CD4-positive, alpha-beta memory T cell (primary cell): ENCODE data around the gene KCNA10. TPM values are rescaled to one million over a fixed set of nuclear protein-coding genes. Genes with fewer than 3 reads are reported as not detected.

Experiments used
- CTCF ChIA-PET: fragments of 350-600 bp; sonication (Branson Sonifier 250); formaldehyde crosslinking; loops from one replicate; lab custom pipeline; 2021; ENCODE audit warnings: inconsistent platforms; ENCODE audit not compliant: partially characterized antibody; lab: Charles Lee
- POLR2A ChIA-PET: fragments of 350-600 bp; sonication (Branson Sonifier 250); formaldehyde crosslinking; loops from one replicate; lab custom pipeline; 2021; ENCODE audit not compliant: partially characterized antibody; lab: Charles Lee
- DNase-seq, 5 donors: peaks; one replicate each; pipeline versions ENCODE4 v3.0.0 to v3.0.0-alpha.2; 2020 to 2022; ENCODE audit warnings: mixed read lengths in 1 of 5
- H3K27ac ChIP-seq: one replicate; pipeline ENCODE4 v1.7.0; 2013; ENCODE audit warnings: low read depth, low read length
- H3K27me3 ChIP-seq: 2 replicates; pipeline ENCODE4 v1.7.0; 2013; ENCODE audit warnings: mild to moderate bottlenecking, low read length, moderate library complexity; ENCODE audit not compliant: insufficient read depth
- H3K36me3 ChIP-seq: 2 replicates; pipeline ENCODE4 v1.7.0; 2013; ENCODE audit warnings: mild to moderate bottlenecking, low read length, moderate library complexity; ENCODE audit not compliant: insufficient read depth
- H3K4me1 ChIP-seq: 2 replicates; pipeline ENCODE4 v1.7.0; 2013; ENCODE audit warnings: mild to moderate bottlenecking, low read length, moderate library complexity; ENCODE audit not compliant: insufficient read depth
- H3K4me3 ChIP-seq, 2 donors: one replicate each; pipeline ENCODE4 v1.7.0; 2013; ENCODE audit warnings: low read length in 2 of 2, mild to moderate bottlenecking in 1 of 2
- H3K9me3 ChIP-seq, 2 donors: one replicate each; pipeline ENCODE4 v1.7.0; 2013; ENCODE audit warnings: low read length in 2 of 2, control low read depth in 1 of 2; ENCODE audit not compliant: control insufficient read depth in 1 of 2
- H3K27ac Mint-ChIP-seq, 7 donors: one replicate each; pipeline ENCODE4 v1.8.0; 2020 to 2021; ENCODE audit warnings: mixed read lengths in 7 of 7, mild to moderate bottlenecking in 6 of 7, inconsistent platforms in 3 of 7, moderate library complexity in 3 of 7
- H3K27me3 Mint-ChIP-seq, 2 donors: one replicate each; pipeline ENCODE4 v1.8.0; 2020 to 2021; ENCODE audit warnings: mixed read lengths in 2 of 2
- H3K36me3 Mint-ChIP-seq, 2 donors: one replicate each; pipeline ENCODE4 v1.8.0; 2020 to 2021; ENCODE audit warnings: mixed read lengths in 2 of 2, inconsistent platforms in 1 of 2, mild to moderate bottlenecking in 1 of 2
- H3K4me1 Mint-ChIP-seq, 4 donors: one replicate each; pipeline ENCODE4 v1.8.0; 2020 to 2021; ENCODE audit warnings: mixed read lengths in 4 of 4, mild to moderate bottlenecking in 1 of 4
- H3K4me3 Mint-ChIP-seq, 8 donors: one replicate each; pipeline ENCODE4 v1.8.0; 2020 to 2021; ENCODE audit warnings: mixed read lengths in 8 of 8, mild to moderate bottlenecking in 7 of 8, moderate library complexity in 6 of 8, inconsistent platforms in 3 of 8
- H3K9me3 Mint-ChIP-seq, 8 donors: one replicate each; pipeline ENCODE4 v1.8.0; 2020 to 2021; ENCODE audit warnings: mixed read lengths in 8 of 8, mild to moderate bottlenecking in 5 of 8, inconsistent platforms in 3 of 8, moderate library complexity in 1 of 8
- intact Hi-C: fragments of 100-400 bp; cut with micrococcal nuclease; formaldehyde crosslinking; loops from one replicate; pipeline ENCODE4 v1.15.1; 2023
- polyA plus RNA-seq, 2 donors: library from polyadenylated mRNA; unstranded; fragments of 300-500 nt; fragmentation: Illumina TruSeq; gene quantifications; one replicate each; pipeline ENCODE4 v1.2.3, GENCODE V29; 2021
- total RNA-seq, 2 experiments: library from RNA; stranded (reverse); gene quantifications; one replicate each; pipeline ENCODE4 v1.2.3, GENCODE V29; 2021

KCNA10 gene
- total and polyA plus RNA-seq, 4 experiments from 2014 or later = not detected

DNA sequence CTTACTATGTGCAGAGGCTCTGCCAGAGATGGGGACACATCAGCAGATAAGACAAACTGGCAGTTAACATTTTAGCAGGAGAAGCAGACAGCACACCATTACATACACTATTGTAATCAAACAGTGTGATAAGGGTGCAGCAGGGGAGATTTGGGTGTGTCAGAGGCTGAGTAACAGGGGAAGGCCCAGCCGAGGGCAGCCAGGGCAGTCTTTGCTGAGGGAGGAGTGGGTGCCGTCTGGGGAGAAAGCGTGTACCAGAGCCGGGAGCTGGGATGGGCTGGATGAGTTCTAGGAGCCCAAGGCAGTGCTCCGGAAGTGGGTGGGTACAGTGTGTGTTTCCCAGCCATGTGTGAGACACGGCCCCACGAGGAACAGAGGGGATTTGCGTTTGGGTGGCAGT, 31.2 kb downstream of the KCNA10 start:
- ChIA-PET POLR2A (no interaction called here), CTCF (interaction anchor here (3.7 kb wide), 1 partner anchor 8 kb away, joined by 17 read pairs; no protein-coding TSS in a partner anchor)
- Histone ChIP-seq H3K27ac (no peak overlapping the region), H3K27me3 (no peaks in the 10 kb centered on the region), H3K9me3 (no peaks in the 10 kb centered on the region), H3K4me3 (no peak overlapping the region), H3K4me1 (no peaks in the 10 kb centered on the region), H3K36me3 (no peaks in the 10 kb centered on the region)
- Mint-ChIP-seq H3K27ac (no peak overlapping the region), H3K4me3 (no peak overlapping the region), H3K27me3 (peaks cover 15 to 18% of the 10 kb centered on the region in 2 donors), H3K36me3 (no peaks in the 10 kb centered on the region), H3K9me3 (no peaks in the 10 kb centered on the region), H3K4me1 (peaks cover 0 to 7% (median 3%) of the 10 kb centered on the region in 4 donors)
- DNase-seq = no peak
- intact Hi-C loops = no loop called here

DNA sequence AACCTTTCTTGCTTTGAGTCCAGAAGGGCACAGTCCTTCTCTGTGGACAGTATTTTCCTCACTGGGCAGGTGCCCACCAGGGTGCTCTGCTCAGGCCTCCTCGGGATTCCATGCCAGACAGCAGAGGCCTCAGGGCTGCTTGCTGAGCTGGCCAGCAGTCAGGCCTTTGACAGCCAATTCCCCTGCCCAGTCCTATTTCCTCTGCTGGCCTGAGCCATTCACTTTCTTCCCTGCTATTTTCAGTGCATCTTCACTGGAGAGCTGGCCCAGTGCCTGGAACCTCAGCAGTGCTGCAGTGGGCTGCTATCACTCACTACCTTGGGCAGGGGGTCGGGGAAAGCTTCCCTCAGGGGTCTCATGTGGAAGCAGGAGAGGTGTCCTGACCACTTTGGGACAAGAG, 33.2 kb downstream of the KCNA10 start:
- H3K27me3 ChIP-seq = no peaks in the 10 kb centered on the region
- H3K4me3 ChIP-seq = no peak overlapping the region
- peaks cover 0 to 7% (median 3%) of the 10 kb centered on the region in 4 donors for H3K4me1 Mint-ChIP-seq
- no peak overlapping the region for H3K27ac Mint-ChIP-seq
- no peaks in the 10 kb centered on the region for H3K36me3 ChIP-seq
- H3K9me3 ChIP-seq = no peaks in the 10 kb centered on the region
- no peaks in the 10 kb centered on the region for H3K36me3 Mint-ChIP-seq
- peaks cover 15 to 18% of the 10 kb centered on the region in 2 donors for H3K27me3 Mint-ChIP-seq
- H3K4me3 Mint-ChIP-seq = no peak overlapping the region
- no peak for DNase-seq
- intact Hi-C loops = no loop called here
- H3K27ac ChIP-seq = no peak overlapping the region
- H3K4me1 ChIP-seq = no peaks in the 10 kb centered on the region
- ChIA-PET POLR2A (no interaction called here), CTCF (interaction anchor here (1.0 to 3.7 kb wide), 2 partner anchors 10 to 25 kb away, joined by 3 to 17 read pairs; no protein-coding TSS in a partner anchor)
- H3K9me3 Mint-ChIP-seq = no peaks in the 10 kb centered on the region

DNA sequence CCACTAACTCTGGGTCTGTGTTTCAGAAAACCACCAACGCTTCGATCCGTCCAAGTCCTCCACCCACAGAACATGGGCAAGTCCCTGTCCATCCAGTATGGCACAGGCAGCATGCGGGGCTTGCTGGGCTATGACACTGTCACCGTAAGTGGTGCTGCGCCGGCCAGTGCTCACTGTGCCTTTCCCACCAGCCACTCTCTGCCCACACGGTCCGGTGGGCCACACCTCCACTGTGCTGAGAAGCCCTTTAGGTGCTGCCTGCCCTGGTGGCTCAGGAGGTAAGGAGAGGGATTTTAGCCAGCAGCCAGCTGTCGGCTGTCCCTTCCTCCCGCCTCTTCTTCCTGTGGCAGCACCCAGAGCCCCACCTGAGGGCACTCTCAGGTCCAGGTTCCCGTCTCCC, 34.2 kb downstream of the KCNA10 start:
- POLR2A ChIA-PET = no interaction called here
- no peak overlapping the region for H3K27ac ChIP-seq
- Mint-ChIP-seq H3K27me3 (peaks cover 15 to 21% of the 10 kb centered on the region in 2 donors), H3K36me3 (no peaks in the 10 kb centered on the region), H3K9me3 (no peaks in the 10 kb centered on the region), H3K4me3 (no peak overlapping the region), H3K27ac (no peak overlapping the region), H3K4me1 (peaks cover 0 to 7% (median 3%) of the 10 kb centered on the region in 4 donors)
- H3K4me1 ChIP-seq = no peaks in the 10 kb centered on the region
- no peaks in the 10 kb centered on the region for H3K27me3 ChIP-seq
- DNase-seq = no peak
- intact Hi-C loops = no loop called here
- no peak overlapping the region for H3K4me3 ChIP-seq
- no peaks in the 10 kb centered on the region for H3K9me3 ChIP-seq
- no peaks in the 10 kb centered on the region for H3K36me3 ChIP-seq
- CTCF ChIA-PET = interaction anchor here (3.7 kb wide), 1 partner anchor 11 kb away, joined by 17 read pairs; no protein-coding TSS in a partner anchor

DNA sequence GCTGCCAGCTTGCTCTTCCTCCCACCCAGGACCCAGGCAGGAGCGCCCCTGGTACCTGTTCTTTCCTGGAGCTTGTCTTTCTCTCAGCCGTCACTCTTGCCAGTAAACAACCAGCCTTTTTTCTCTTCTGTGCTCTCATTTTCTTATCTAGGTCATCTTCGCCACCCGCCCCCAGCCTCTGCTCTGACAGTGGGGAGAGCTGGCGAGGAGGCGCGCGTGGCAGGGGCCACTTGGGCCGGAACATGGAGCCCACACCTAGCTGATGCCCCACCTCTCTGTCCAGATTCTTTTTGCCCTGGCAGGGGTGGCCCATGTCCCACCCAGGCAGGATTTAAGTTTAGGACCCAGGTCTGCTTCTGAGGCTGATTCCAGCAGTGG, 35.7 kb downstream of the KCNA10 start:
- intact Hi-C loops = no loop called here
- H3K9me3 Mint-ChIP-seq = no peaks in the 10 kb centered on the region
- Histone ChIP-seq H3K36me3 (no peaks in the 10 kb centered on the region), H3K9me3 (no peaks in the 10 kb centered on the region), H3K4me3 (no peak overlapping the region), H3K4me1 (no peaks in the 10 kb centered on the region), H3K27ac (no peak overlapping the region), H3K27me3 (no peaks in the 10 kb centered on the region)
- H3K4me3 Mint-ChIP-seq = no peak overlapping the region
- ChIA-PET CTCF (interaction anchor here (1.0 kb wide), 1 partner anchor 13 kb away, joined by 4 read pairs; no protein-coding TSS in a partner anchor), POLR2A (no interaction called here)
- no peak for DNase-seq
- H3K27me3 Mint-ChIP-seq = peaks cover 15 to 21% of the 10 kb centered on the region in 2 donors
- H3K4me1 Mint-ChIP-seq = peaks cover 0 to 7% (median 3%) of the 10 kb centered on the region in 4 donors
- H3K36me3 Mint-ChIP-seq = no peaks in the 10 kb centered on the region
- no peak overlapping the region for H3K27ac Mint-ChIP-seq

DNA sequence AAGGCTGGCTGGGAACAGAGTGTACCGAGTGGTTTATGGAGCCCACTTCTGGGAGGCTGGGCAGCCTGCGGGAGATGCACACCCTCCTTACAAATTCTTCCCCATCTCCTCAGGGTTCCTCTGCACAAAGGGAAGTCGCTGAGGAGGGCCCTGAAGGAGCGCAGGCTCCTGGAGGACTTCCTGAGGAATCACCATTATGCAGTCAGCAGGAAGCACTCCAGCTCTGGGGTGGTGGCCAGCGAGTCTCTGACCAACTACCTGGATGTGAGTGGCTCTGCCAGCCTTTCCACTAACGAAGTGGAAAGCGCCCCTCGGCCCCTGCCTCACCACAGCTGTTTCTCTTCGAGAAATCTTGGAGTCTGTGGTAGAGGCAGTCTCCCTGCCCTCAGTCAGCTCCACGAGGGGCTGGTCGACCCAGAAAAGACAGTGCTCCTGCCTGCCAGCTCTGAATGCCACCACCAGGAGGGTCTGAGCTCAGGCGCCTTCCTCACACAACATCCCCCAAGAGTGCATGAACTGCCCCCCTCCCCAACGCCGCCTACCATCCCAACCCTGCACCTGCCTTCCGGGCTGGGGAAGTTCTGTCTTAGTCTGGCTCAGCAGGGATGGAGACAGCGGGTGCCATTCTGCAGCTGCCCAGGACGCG, 36.2 kb downstream of the KCNA10 start:
- Mint-ChIP-seq H3K27ac (no peak overlapping the region), H3K4me3 (no peak overlapping the region), H3K27me3 (peaks cover 15 to 19% of the 10 kb centered on the region in 2 donors), H3K36me3 (no peaks in the 10 kb centered on the region), H3K9me3 (no peaks in the 10 kb centered on the region), H3K4me1 (peaks cover 0 to 7% (median 3%) of the 10 kb centered on the region in 4 donors)
- no peaks in the 10 kb centered on the region for H3K36me3 ChIP-seq
- H3K27ac ChIP-seq = no peak overlapping the region
- no peaks in the 10 kb centered on the region for H3K9me3 ChIP-seq
- DNase-seq = no peak
- ChIA-PET POLR2A (no interaction called here), CTCF (interaction anchor here (1.0 kb wide), 1 partner anchor 13 kb away, joined by 4 read pairs; no protein-coding TSS in a partner anchor)
- intact Hi-C loops = no loop called here
- no peaks in the 10 kb centered on the region for H3K4me1 ChIP-seq
- no peaks in the 10 kb centered on the region for H3K27me3 ChIP-seq
- H3K4me3 ChIP-seq = no peak overlapping the region

DNA sequence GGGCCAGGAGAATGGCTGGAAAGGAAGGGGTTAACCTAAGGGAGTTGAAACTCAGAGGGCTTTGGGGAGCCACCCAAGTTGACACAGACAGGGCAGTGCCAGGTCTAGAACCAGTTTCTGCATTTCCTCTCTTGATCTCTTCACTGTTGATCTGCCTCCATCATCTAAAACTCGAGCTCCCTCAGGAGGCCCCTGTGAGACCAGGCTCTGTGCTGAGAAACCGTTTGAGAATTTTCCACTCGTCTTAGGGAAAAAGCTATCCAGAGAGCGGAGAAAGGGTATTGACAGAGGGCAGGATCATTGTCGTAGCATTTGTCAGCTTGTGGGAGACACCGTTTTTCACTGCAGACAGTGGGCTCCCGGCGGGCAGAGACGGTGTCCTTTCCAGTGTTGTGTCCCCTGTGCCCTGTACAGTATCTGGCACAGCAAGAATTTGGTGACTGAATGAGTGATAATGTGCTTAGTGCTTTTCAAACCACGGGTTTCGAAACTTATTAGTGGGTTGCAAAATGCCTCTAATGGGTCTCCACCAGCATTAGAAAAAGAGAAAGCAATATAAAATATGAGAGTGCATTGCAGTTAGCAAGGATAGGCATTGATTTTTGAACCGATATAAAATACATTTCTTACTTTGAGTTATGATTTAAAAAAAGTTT, 36.9 kb downstream of the KCNA10 start:
- Mint-ChIP-seq H3K4me3 (no peak overlapping the region), H3K9me3 (no peaks in the 10 kb centered on the region), H3K27ac (no peak overlapping the region), H3K4me1 (peaks cover 0 to 7% (median 3%) of the 10 kb centered on the region in 4 donors), H3K36me3 (no peaks in the 10 kb centered on the region), H3K27me3 (peaks cover 12 to 15% of the 10 kb centered on the region in 2 donors)
- CTCF ChIA-PET = no interaction called here
- H3K36me3 ChIP-seq = no peaks in the 10 kb centered on the region
- H3K27me3 ChIP-seq = no peaks in the 10 kb centered on the region
- intact Hi-C loops = no loop called here
- H3K9me3 ChIP-seq = no peaks in the 10 kb centered on the region
- H3K27ac ChIP-seq = no peak overlapping the region
- H3K4me3 ChIP-seq = no peak overlapping the region
- no peaks in the 10 kb centered on the region for H3K4me1 ChIP-seq
- no peak for DNase-seq
- POLR2A ChIA-PET = no interaction called here

DNA sequence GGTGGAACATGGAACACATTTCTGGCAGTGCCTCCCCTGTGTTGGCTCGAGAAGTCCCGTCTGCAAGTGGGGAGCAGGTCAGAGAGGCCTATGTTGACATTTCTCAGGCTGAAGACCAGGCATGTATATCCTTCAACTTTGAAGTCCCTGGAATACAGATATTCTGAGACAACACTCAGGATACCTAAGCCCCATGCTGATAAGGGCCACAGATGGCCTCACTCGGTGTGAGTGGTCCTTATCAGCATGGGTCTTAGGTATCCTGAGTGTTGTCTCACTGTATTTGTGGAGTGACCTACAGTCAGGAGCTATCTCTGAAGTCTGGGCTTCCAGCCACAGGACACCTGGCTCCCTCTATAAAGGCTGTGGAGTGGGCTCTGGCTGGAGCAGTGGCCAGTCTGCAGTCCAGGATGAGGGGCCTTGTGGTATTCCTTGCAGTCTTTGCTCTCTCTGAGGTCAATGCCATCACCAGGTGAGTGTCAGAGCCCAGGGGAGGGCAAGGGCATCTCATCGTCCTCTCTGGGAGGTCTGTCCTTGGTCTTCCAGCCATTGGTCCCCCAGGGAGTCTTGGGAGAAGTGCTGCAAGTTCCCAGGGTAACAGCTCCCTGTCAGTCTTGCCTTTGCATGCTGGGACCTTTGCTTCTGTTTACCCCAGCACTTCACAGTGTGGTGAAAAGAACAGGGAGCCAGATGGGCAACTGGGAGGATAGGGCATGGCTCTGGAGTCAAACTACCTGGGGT, 38.4 kb downstream of the KCNA10 start:
- H3K4me3 Mint-ChIP-seq = no peak overlapping the region

More for the DNA sequence above, 38.4 kb downstream of the KCNA10 start:
- POLR2A ChIA-PET = no interaction called here
- H3K4me1 Mint-ChIP-seq = peaks cover 0 to 7% (median 3%) of the 10 kb centered on the region in 4 donors
- no peaks in the 10 kb centered on the region for H3K27me3 ChIP-seq
- no peaks in the 10 kb centered on the region for H3K36me3 ChIP-seq
- H3K27ac Mint-ChIP-seq = no peak overlapping the region
- H3K27ac ChIP-seq = no peak overlapping the region
- no peaks in the 10 kb centered on the region for H3K4me1 ChIP-seq
- no peak overlapping the region for H3K4me3 ChIP-seq
- intact Hi-C loops = no loop called here
- H3K36me3 Mint-ChIP-seq = no peaks in the 10 kb centered on the region
- H3K27me3 Mint-ChIP-seq = peaks cover 12 to 15% of the 10 kb centered on the region in 2 donors
- H3K9me3 Mint-ChIP-seq = no peaks in the 10 kb centered on the region
- no peaks in the 10 kb centered on the region for H3K9me3 ChIP-seq
- CTCF ChIA-PET = interaction anchor here (1.0 to 1.7 kb wide), 3 partner anchors 9 to 18 kb away, joined by 3 to 10 read pairs (median 5); no protein-coding TSS in a partner anchor
- DNase-seq = no peak
